SK-N-SH treated with all-trans-retinoic acid at 6 μM for 48 hours (cell line): ENCODE measurements around the gene ARHGEF7.
"Not testable (repeated sequence)": the region's sequence is repeated elsewhere in the genome, so short reads cannot be mapped to it uniquely, and the experiment has no call there.

Experiments
- ATAC-seq: fragments of 200-7000 bp; cut with Tn5 transposase; 3 replicates; pipeline ENCODE4 v1.9.1; 2020; ENCODE audit warnings: mild to moderate bottlenecking, moderate library complexity
- ARNTL ChIP-seq: fragments of 450-650 bp; formaldehyde crosslinking; IDR thresholded peaks from 2 replicates; pipeline ENCODE4 v1.5.0; 2020; ENCODE audit warnings: low read depth, mild to moderate bottlenecking, moderate library complexity, borderline replicate concordance
- BACH2 ChIP-seq: fragments of 250-450 bp; sonication (Bioruptor Pico); IDR thresholded peaks from 2 replicates; pipeline ENCODE4 v1.9.0; 2021; ENCODE audit warnings: mild to moderate bottlenecking, borderline replicate concordance
- CSDC2 ChIP-seq: fragments of 250-450 bp; sonication (Bioruptor Pico); IDR thresholded peaks from 2 replicates; pipeline ENCODE4 v1.5.0; 2020; ENCODE audit warnings: mild to moderate bottlenecking, moderate library complexity
- ESRRG ChIP-seq: fragments of 250-450 bp; sonication (Bioruptor Pico); IDR thresholded peaks from 2 replicates; pipeline ENCODE4 v1.6.1; 2021; ENCODE audit warnings: mild to moderate bottlenecking
- GLIS3 ChIP-seq: fragments of 250-450 bp; sonication (Bioruptor Pico); IDR thresholded peaks from 2 replicates; pipeline ENCODE4 v1.5.0; 2020; ENCODE audit warnings: mild to moderate bottlenecking, moderate library complexity
- ISL1 ChIP-seq: fragments of 250-450 bp; sonication (Bioruptor Pico); IDR thresholded peaks from 2 replicates; pipeline ENCODE4 v2.1.2; 2022; ENCODE audit warnings: mild to moderate bottlenecking, moderate library complexity
- OSR1 ChIP-seq: fragments of 250-450 bp; sonication (Bioruptor Pico); IDR thresholded peaks from 2 replicates; pipeline ENCODE4 v1.8.0; 2022; ENCODE audit warnings: moderate library complexity, mild to moderate bottlenecking, inconsistent platforms
- PPARA ChIP-seq: fragments of 250-450 bp; sonication (Bioruptor Pico); IDR thresholded peaks from 2 replicates; pipeline ENCODE4 v1.5.0; 2020; ENCODE audit warnings: mild to moderate bottlenecking, borderline replicate concordance
- RARB ChIP-seq: fragments of 250-450 bp; sonication (Bioruptor Pico); IDR thresholded peaks from 2 replicates; pipeline ENCODE4 v1.8.0; 2021; ENCODE audit warnings: mild to moderate bottlenecking, moderate library complexity
- SNAI2 ChIP-seq: fragments of 250-450 bp; sonication (Bioruptor Pico); IDR thresholded peaks from 2 replicates; pipeline ENCODE4 v1.5.0; 2020; ENCODE audit warnings: mild to moderate bottlenecking, moderate library complexity
- TCF4 ChIP-seq: fragments of 250-450 bp; sonication (Bioruptor Pico); IDR thresholded peaks from 2 replicates; pipeline ENCODE4 v1.8.0; 2021; ENCODE audit warnings: mild to moderate bottlenecking, moderate library complexity, borderline replicate concordance
- TOX ChIP-seq: fragments of 250-450 bp; sonication (Bioruptor Pico); IDR thresholded peaks from 2 replicates; pipeline ENCODE4 v1.8.0; 2021; ENCODE audit warnings: mild to moderate bottlenecking, moderate library complexity, borderline replicate concordance
- ZC3H10 ChIP-seq: fragments of 250-450 bp; sonication (Bioruptor Pico); IDR thresholded peaks from 2 replicates; pipeline ENCODE4 v1.5.1; 2021; ENCODE audit warnings: mild to moderate bottlenecking, moderate library complexity
- ZFP3 ChIP-seq: fragments of 250-450 bp; sonication (Bioruptor Pico); IDR thresholded peaks from 2 replicates; pipeline ENCODE4 v1.5.0; 2020; ENCODE audit warnings: mild to moderate bottlenecking, moderate library complexity
- ZFP30 ChIP-seq: fragments of 450-650 bp; formaldehyde crosslinking; IDR thresholded peaks from 2 replicates; pipeline ENCODE4 v1.5.0; 2022; ENCODE audit warnings: mild to moderate bottlenecking, moderate library complexity
- ZNF565 ChIP-seq: fragments of 450-650 bp; formaldehyde crosslinking; conservative IDR thresholded peaks from 2 replicates; pipeline ENCODE4 v1.5.0; 2020; ENCODE audit warnings: low read depth, mild to moderate bottlenecking, moderate library complexity
- ZNF70 ChIP-seq: fragments of 450-650 bp; formaldehyde crosslinking; IDR thresholded peaks from 2 replicates; pipeline ENCODE4 v1.5.0; 2020; ENCODE audit warnings: mild to moderate bottlenecking, moderate library complexity
- ZNF8 ChIP-seq: fragments of 450-650 bp; formaldehyde crosslinking; IDR thresholded peaks from 2 replicates; pipeline ENCODE4 v1.5.0; 2020; ENCODE audit warnings: mild to moderate bottlenecking, moderate library complexity
- TF ChIP-seq, protein P1 (sequence below): fragments of 250-450 bp; sonication (Bioruptor Pico); IDR thresholded peaks from 2 replicates; pipeline ENCODE4 v1.5.1; 2021; ENCODE audit warnings: mild to moderate bottlenecking, moderate library complexity
- TF ChIP-seq, protein P2 (sequence below): fragments of 250-450 bp; sonication (Bioruptor Pico); IDR thresholded peaks from 2 replicates; pipeline ENCODE4 v1.8.0; 2021; ENCODE audit warnings: low read depth, mild to moderate bottlenecking, moderate library complexity, borderline replicate concordance
- TF ChIP-seq, protein P3 (sequence below): fragments of 250-450 bp; sonication (Bioruptor Pico); IDR thresholded peaks from 2 replicates; pipeline ENCODE4 v1.5.1; 2020; ENCODE audit warnings: low read depth, mild to moderate bottlenecking, moderate library complexity
- TF ChIP-seq, protein P4 (sequence below): fragments of 250-450 bp; sonication (Bioruptor Pico); IDR thresholded peaks from 2 replicates; pipeline ENCODE4 v1.8.0; 2020; ENCODE audit warnings: mild to moderate bottlenecking, moderate library complexity, borderline replicate concordance
- TF ChIP-seq, protein P5 (sequence below): fragments of 250-450 bp; sonication (Bioruptor Pico); IDR thresholded peaks from 2 replicates; pipeline ENCODE4 v1.5.0; 2020; ENCODE audit warnings: mild to moderate bottlenecking, moderate library complexity

ARHGEF7 gene

DNA sequence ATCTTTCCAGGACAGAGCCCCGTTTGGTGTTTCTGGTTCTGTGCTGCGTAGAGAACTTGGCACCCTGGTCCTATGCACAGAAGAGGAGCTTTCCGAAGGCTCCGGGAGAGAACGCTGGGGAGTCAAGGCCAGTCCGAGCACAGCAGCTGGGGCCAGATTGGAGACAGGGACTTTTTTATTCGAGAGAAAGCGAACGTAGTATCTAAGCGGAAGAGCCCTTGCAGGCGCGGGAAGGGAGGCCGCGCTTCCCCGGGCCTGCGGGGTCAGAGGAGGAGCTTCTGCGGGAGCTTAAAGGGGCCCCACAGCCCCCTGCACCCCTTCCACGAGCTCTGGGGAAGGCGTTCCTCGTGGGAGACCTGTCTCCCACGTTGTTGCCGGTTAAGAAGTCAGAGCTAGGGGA lies 48.6 kb upstream of the ARHGEF7 start:
- TF ChIP-seq, protein P1, sequence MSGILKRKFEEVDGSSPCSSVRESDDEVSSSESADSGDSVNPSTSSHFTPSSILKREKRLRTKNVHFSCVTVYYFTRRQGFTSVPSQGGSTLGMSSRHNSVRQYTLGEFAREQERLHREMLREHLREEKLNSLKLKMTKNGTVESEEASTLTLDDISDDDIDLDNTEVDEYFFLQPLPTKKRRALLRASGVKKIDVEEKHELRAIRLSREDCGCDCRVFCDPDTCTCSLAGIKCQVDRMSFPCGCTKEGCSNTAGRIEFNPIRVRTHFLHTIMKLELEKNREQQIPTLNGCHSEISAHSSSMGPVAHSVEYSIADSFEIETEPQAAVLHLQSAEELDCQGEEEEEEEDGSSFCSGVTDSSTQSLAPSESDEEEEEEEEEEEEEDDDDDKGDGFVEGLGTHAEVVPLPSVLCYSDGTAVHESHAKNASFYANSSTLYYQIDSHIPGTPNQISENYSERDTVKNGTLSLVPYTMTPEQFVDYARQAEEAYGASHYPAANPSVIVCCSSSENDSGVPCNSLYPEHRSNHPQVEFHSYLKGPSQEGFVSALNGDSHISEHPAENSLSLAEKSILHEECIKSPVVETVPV (CRISPR knock-in tag) = no peak
- TF ChIP-seq TOX (CRISPR knock-in tag) = no peak
- TF ChIP-seq RARB (CRISPR knock-in tag) = no peak
- no peak for TF ChIP-seq ZC3H10
- no peak for TF ChIP-seq PPARA
- TF ChIP-seq TCF4 (CRISPR knock-in tag) = no peak
- TF ChIP-seq SNAI2 = no peak
- no peak for TF ChIP-seq OSR1 (CRISPR knock-in tag)
- no peak for TF ChIP-seq ZNF70 (CRISPR knock-in tag)
- TF ChIP-seq, protein P2, sequence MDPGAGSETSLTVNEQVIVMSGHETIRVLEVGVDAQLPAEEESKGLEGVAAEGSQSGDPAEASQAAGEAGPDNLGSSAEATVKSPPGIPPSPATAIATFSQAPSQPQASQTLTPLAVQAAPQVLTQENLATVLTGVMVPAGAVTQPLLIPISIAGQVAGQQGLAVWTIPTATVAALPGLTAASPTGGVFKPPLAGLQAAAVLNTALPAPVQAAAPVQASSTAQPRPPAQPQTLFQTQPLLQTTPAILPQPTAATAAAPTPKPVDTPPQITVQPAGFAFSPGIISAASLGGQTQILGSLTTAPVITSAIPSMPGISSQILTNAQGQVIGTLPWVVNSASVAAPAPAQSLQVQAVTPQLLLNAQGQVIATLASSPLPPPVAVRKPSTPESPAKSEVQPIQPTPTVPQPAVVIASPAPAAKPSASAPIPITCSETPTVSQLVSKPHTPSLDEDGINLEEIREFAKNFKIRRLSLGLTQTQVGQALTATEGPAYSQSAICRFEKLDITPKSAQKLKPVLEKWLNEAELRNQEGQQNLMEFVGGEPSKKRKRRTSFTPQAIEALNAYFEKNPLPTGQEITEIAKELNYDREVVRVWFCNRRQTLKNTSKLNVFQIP (CRISPR knock-in tag) = no peak
- ATAC-seq = no peak

DNA sequence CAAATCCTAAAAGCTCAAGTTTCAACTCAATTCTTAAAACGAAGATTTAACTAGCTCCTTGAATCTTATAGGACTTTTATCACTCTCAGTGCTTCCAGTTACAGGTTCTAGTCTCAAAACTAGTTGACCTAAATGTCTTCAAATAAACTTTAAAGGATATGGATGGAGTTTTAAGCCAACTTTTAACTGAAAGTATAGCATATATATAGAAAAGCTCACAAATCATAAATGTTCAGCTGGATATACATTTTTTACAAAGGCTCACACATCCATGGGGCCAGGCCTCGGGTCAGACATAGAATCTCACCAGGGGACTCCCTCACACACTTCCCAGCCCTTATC lies 47.1 kb upstream of the ARHGEF7 start:
- no peak for ATAC-seq
- TF ChIP-seq ZFP3 = no peak

DNA sequence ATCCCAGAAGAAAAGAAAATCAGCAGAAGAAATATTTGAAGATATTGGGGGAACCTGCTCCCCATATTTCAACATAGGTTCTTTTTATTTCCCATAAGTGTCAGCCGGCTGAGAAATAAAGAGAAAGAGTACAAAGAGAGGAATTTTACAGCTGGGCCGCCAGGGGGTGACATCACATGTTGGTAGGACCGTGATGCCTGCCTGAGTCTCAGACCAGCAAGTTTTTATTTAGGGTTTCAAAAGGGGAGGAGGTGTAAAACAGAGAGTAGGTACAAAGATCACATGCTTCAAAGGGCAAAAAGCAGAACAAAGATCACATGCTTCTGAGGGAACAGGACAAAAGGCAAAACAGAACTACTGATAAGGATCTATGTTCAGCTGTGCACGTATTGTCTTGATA lies 44.0 kb upstream of the ARHGEF7 start:
- not testable (repeated sequence) for ATAC-seq

DNA sequence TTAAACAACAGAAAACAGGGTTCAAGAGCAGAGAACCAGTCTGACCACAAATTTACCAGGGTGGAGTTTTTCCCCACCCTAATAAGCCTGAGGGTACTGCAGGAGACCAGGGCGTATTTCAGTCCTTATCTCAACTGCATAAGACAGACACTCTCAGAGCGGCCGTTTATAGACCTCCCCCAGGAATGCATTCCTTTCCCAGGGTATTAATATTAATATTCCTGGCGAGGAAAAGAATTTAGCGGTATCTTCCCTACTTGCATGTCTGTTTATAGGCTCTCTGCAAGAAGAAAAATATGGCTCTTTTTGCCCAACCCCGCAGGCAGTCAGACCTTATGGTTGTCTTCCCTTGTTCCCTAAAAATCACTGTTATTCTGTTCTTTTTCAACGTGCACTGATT lies 43.6 kb upstream of the ARHGEF7 start:
- not testable (repeated sequence) for ATAC-seq

DNA sequence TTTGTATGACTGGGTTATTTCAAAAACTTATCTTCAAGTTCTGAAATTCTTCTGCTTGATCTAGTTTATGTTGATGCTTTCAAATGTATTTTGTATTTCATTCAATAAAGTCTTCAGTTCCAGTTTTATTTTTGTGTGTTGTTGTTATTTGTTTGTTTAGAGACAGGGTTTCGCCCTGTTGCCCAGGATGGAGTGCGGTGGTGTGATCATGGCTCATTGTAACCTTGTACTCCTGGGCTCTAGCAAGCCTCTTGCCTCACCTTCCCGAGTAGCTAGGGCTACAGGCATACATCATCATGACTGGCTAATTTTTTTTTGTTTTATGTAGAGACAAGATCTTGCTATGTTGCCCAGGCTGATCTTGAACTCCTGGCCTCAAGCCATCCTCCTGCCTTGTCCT lies 40.3 kb upstream of the ARHGEF7 start:
- no peak for ATAC-seq
- no peak for TF ChIP-seq TCF4 (CRISPR knock-in tag)
- no peak for TF ChIP-seq ISL1 (CRISPR knock-in tag)
- TF ChIP-seq SNAI2 = no peak
- TF ChIP-seq, protein P3, sequence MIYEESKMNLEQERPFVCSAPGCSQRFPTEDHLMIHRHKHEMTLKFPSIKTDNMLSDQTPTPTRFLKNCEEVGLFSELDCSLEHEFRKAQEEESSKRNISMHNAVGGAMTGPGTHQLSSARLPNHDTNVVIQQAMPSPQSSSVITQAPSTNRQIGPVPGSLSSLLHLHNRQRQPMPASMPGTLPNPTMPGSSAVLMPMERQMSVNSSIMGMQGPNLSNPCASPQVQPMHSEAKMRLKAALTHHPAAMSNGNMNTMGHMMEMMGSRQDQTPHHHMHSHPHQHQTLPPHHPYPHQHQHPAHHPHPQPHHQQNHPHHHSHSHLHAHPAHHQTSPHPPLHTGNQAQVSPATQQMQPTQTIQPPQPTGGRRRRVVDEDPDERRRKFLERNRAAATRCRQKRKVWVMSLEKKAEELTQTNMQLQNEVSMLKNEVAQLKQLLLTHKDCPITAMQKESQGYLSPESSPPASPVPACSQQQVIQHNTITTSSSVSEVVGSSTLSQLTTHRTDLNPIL (CRISPR knock-in tag) = no peak
- no peak for TF ChIP-seq OSR1 (CRISPR knock-in tag)
- no peak for TF ChIP-seq ESRRG (CRISPR knock-in tag)
- no peak for TF ChIP-seq ZFP30 (CRISPR knock-in tag)
- TF ChIP-seq, protein P1 (CRISPR knock-in tag) = no peak
- no peak for TF ChIP-seq ARNTL (CRISPR knock-in tag)
- TF ChIP-seq ZFP3 = no peak
- no peak for TF ChIP-seq PPARA
- TF ChIP-seq BACH2 (CRISPR knock-in tag) = no peak
- TF ChIP-seq, protein P4, sequence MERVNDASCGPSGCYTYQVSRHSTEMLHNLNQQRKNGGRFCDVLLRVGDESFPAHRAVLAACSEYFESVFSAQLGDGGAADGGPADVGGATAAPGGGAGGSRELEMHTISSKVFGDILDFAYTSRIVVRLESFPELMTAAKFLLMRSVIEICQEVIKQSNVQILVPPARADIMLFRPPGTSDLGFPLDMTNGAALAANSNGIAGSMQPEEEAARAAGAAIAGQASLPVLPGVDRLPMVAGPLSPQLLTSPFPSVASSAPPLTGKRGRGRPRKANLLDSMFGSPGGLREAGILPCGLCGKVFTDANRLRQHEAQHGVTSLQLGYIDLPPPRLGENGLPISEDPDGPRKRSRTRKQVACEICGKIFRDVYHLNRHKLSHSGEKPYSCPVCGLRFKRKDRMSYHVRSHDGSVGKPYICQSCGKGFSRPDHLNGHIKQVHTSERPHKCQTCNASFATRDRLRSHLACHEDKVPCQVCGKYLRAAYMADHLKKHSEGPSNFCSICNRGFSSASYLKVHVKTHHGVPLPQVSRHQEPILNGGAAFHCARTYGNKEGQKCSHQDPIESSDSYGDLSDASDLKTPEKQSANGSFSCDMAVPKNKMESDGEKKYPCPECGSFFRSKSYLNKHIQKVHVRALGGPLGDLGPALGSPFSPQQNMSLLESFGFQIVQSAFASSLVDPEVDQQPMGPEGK (CRISPR knock-in tag) = no peak
- no peak for TF ChIP-seq ZNF8 (CRISPR knock-in tag)
- TF ChIP-seq TOX (CRISPR knock-in tag) = no peak
- TF ChIP-seq ZC3H10 = no peak
- no peak for TF ChIP-seq GLIS3
- TF ChIP-seq, protein P5, sequence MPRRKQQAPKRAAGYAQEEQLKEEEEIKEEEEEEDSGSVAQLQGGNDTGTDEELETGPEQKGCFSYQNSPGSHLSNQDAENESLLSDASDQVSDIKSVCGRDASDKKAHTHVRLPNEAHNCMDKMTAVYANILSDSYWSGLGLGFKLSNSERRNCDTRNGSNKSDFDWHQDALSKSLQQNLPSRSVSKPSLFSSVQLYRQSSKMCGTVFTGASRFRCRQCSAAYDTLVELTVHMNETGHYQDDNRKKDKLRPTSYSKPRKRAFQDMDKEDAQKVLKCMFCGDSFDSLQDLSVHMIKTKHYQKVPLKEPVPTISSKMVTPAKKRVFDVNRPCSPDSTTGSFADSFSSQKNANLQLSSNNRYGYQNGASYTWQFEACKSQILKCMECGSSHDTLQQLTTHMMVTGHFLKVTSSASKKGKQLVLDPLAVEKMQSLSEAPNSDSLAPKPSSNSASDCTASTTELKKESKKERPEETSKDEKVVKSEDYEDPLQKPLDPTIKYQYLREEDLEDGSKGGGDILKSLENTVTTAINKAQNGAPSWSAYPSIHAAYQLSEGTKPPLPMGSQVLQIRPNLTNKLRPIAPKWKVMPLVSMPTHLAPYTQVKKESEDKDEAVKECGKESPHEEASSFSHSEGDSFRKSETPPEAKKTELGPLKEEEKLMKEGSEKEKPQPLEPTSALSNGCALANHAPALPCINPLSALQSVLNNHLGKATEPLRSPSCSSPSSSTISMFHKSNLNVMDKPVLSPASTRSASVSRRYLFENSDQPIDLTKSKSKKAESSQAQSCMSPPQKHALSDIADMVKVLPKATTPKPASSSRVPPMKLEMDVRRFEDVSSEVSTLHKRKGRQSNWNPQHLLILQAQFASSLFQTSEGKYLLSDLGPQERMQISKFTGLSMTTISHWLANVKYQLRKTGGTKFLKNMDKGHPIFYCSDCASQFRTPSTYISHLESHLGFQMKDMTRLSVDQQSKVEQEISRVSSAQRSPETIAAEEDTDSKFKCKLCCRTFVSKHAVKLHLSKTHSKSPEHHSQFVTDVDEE (CRISPR knock-in tag) = no peak
- no peak for TF ChIP-seq CSDC2
- TF ChIP-seq ZNF565 (CRISPR knock-in tag) = no peak
- TF ChIP-seq, all 23 proteins: peak for 0
